Activated CD8-positive, alpha-beta memory T cell treated with anti-CD3 and anti-CD28 coated beads for 24 hours (primary cell): ENCODE measurements around the gene APBB1.

ENCODE experiments used
- DNase-seq: peaks from one replicate; pipeline ENCODE4 v3.0.0-alpha.2; 2020

Gene APBB1

DNA sequence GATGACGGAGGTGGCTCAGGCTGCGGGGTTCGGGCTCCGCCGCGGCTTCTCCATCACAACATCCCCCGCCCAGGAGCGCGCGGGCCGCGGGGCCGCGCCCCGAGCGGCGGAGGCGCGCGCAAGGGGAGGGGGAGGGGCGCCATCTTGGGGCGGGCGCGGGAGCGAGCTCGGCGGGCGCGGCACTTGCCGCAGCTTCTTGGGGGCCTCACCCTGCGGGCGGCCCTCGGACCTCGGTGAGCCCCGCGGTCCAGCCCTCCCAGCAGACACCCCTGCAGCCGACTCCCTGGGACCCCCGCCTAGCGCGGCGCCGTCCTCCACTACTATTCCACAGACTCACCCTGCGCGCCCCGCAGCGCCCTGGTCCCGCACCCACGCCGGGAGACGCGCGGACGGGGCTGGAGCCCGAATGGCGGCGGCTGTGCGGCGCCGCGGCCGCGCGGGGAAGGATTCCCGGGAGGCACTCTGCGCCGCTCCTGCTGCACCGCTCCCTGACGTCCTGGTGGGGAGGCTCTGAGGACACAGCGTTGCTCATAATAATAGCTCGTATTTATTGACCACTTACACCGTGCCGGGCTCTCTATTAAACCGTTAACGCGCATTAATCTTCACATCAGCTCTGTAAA lies at the start of gene APBB1:
Gene APBB1, minus strand, starts transcription at position 86 of the 623 bp plus-strand sequence. CDS start 7,747 bp downstream, outside the sequence.
- DNase-seq, result peak; percentile 88

DNA sequence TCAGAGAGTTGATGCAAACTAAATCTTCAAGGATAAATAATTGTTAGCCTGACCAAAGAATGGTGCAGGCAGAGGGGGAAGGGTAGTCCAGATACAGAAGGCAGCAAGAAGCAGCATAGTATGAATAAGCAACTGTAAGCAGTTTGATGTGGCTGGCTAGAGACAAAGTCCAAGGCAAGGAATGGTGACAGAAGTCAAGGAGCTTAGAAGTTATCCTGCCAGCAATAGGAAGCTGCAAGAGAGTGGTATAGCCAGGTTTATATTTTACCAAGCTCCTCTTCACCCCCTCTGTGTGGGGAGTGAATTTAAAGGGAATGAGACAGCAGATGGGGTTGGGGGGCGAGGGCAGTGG lies 40.2 kb upstream of the APBB1 start:
- DNase-seq, result no peak

DNA sequence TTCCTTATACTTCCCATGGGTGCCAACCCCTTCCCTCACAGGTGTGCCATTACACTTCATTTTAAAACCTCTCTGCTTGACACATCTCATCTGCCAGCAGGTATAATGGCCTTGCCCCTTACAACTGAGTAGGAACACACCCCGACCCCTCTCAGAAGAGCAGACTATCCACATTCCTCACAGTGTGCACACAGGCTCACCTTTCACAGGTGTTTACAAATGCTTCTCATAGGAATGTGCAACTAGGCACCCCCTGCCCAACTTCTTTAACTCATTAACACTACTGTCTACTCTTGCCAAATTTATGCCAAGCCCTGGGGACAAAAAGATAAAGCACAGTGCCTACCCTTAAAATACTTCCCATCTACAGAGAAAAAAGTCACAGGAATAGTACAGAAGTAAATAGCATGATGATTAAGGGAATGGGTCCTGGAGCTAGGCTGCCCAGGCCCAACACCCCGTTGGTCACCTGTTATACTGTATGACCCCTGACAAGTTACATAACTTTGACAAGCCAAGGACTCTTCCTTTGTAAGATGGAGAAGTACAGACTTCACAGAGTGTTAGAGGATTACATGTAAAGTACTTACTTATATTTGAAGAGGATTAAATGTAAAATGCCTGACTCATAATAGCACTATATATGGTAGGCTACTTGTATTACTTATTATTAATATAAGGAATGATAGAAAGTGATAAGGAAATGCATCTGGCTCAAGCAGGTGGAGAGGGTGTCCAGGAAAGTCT lies 39.6 kb upstream of the APBB1 start:
- DNase-seq, result no peak

DNA sequence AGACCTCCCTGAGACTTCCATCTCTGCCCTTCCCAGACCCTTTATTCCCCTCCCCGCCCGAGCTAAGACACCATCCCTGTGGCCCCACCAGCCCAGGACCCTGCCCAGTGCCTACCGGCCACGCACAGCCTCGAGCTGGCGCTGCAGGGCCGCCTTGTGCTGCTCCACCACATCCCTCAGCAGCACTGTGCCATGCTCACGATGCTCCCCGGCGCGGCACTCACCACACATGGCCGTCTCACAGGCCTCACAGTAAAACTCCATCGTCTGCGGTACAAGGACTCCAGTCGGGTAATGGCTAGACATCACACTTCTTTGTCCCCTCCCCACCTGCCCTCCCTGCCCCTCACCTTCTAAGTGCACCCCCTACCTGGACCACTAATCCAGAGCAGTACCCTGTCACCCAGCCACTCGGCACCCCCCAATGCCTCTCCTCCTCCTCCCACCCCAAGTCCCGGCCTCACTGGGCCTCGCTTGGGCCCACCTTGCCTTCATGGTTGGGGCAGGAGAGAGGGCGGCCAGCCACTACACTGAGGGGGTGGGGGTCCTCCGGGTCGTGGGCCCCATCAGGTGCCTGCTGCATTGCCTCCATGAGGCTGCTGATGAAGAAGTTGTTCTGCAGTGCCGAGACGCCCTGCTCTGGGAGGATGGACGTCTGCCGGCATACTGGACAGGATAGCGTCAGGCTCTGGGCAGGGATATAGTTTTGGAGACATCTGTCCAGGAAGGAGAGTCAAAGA lies 38.9 kb upstream of the APBB1 start:
- DNase-seq, result no peak

DNA sequence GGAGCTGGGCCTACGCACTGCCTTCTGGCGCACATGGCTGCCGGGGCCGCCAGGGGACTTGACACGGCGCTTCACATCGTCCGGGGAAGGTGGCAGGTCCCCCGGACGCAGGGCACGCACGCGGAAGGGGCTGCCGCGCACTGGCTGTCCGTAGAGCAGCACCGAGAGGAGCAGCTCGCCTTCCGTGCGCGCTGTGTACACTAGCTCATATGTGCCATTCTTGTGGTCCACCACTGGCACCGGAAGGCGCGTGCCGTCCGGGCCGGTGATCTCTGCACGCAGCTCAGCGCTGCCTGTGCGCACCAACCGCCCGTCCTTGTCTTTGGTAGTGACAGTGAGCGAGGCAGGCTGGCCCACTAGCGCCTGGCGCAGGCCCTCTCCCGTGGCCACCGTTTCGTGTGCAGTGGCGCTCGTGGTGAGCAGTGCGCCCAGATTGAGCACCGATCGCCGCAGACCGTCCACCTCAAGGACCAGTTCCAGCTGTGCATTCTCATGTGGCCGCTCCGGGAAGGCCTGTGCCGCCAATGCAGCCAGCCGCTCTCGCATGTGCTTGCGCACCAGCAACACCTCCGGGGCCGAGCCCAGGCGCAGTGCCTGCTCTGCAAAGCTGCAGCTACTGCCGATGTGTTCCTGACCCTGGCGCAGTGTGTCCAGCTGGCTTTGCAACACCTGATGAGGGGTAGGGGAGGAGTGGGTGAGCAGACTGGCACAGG lies 37.6 kb upstream of the APBB1 start:
- no peak for DNase-seq

DNA sequence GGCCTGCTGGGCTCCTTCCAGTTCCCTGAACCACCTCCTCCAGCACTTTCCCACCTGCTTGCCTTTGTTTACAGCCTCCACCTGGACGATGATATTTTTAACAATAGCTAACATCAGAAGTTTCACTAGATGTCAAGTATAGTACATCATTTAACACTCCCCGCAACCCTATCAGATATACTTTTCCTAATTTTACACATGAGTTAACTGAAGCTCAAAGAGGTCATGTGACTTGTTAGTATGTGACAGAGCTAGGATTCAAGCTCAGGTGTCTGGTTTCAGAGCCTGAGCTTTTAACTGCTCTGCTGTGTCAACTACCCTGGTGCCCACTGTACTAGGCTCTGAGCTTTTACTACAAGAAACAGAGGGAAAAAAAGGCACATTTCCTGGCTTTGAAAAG lies 36.2 kb upstream of the APBB1 start:
- no peak for DNase-seq

DNA sequence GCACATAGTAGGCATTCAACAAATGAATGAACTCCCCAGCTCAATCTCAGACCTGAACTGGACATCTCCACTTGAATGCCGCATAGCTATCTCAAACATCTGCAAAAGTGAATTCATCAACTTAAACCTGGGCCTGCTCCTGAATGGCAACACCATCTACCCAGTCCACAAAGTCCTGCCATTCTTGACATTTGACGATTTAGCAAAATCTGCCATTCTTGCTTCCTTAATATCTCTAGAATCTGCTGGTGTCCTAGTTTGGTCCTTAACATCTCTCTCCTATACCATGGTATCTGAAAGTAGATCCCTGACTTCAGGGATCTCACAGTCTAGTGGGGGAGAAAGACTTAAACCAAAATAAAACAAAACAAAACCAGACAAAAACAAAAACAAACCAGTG lies 34.3 kb upstream of the APBB1 start:
- DNase-seq, result no peak

DNA sequence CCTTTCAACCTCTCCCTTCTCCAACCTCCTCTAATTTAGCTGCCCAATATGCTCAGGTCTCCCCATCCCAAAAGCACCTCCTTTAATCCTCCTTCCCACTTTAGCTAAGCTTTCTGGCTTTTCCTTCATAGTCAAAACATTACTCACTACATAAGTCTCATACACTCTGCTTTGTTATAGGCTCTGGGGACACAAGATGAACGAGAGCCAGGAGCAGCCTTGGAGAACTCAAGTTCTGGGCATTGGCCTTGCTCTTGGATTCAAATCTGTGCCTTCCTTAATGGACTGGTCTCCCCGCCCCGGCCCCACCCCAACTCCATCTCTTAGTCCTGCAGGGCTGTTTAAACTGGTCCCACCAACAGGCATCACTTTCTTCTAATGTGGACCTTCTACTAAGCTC lies 33.3 kb upstream of the APBB1 start:
- no peak for DNase-seq

DNA sequence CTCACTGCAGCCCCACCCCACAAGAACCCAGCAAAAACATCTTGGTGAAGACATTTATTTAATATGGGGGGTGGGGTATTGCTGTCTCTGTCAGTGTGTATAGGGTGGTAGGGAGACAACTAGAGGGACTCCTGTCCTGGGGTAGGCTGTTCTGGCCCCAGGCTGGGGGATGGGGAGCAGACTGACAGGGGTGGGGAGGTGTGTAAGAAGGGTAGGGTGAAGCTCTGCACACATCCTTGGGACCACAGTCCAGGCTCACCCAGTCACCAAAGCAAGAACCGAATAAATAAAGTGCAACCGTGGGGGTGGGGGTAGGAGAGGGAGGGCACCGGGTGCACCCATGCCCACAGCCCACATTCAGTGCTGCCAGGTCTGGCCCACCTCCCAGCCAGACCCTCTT lies 29.7 kb upstream of the APBB1 start:
- DNase-seq, result no peak

DNA sequence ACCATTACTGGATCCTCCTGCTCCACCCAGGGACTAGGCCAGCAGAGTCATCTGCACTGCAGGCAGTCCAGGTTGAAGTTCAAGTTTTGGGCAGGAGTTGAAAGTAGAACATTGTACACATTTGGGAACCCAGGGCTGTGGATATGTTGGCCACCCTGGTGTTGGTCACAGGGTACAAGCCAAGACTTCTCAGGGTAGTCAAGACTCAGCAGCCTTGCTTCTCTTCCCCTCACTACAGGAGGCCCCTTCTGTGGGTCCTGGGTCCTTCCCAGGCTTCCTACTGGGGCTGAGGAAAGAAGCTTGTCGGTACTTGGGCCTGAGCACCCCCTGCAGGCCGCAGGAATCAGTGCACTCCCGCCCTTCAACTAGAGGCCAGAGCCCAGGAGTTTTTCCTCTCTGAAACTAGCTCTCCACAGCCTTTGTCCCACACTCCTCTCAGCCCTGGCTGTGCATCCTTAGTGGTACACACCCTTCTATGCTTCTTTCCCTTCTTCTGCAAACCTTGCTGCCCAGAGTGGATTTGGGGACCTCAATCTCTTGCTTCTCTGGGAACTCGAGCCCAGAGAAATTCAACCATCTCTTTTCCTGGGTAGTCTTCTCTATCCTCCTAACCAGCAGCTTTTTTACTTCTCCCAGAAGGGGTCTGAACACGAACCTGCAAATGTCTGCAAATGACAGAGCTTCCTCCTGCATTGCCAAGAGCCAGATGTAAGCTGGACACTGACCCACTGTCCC lies 24.5 kb upstream of the APBB1 start:
- DNase-seq, result peak; percentile 81

DNA sequence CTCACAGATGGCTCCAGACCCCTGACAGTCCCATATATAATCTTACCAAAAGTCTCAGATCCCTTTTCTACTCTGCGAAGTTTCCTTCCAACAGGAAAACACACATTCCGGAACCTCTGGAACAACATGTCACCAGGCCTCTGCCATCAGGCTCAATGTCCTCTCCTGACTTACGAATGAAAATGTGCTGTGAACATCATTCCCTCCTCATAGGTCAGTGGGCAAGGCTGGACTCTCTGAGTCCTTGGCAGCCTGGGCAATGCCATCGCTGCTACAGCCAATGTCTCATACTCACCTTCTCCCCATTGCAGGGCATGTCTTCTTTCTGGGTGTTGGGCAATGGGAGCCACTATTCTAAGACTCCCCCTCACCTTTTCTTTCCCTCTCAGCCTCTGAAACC lies 23.5 kb upstream of the APBB1 start:
- DNase-seq, result no peak

DNA sequence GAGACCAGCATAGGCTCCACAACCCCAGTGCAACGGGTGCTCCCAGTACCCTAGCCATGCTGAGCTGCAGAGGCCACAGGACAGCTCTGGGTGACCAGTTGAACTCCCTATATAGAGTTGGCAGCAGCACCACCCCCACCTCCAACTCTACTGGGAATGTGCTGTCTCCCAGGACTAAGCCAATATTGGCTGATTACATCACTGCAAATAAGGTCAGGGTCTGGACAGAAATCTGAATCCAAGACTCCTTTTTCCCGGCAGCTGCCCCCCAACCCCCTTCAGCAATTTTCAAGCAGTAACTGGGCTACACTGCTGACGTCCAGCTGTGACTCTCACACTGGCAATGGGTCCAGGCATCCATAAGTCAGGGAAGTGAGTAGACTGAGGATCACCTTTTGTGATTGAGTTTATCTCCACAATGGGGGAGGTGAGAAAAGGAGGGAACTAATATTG lies 22.0 kb upstream of the APBB1 start, which contains the start of gene HPX:
Gene HPX, minus strand, starts transcription at position 82 of the 453 bp plus-strand sequence. Its CDS starts 24 bp downstream, at position 58.
- no peak for DNase-seq

DNA sequence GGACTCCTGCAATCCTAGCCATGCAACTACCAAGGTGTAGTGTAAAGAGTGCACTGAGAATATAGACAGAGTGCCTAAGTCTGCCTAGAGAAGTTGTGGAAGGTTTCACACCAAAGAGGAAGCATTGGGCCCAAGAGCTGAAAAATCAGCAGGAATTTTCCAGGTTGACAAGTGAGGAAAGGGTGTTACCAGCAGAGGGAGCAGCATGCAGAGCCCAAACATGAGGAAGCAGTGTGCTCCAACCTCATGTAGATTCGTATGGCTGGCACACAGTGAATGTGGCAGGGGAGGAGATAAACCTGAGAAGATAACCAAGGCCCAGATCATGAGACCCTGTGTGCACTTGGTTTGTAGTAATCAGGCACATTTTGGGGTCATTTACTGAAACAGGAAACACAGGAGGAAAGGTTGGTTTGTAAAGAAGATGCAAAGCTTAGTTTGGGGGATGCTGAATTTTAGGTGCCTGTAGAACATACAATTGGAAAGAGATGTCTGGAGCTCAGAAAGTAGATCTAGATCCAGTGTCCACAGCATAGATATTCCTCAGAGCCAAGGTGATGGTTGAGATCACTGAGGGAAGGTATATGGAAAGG lies 20.2 kb upstream of the APBB1 start:
- DNase-seq, result peak; percentile 67

DNA sequence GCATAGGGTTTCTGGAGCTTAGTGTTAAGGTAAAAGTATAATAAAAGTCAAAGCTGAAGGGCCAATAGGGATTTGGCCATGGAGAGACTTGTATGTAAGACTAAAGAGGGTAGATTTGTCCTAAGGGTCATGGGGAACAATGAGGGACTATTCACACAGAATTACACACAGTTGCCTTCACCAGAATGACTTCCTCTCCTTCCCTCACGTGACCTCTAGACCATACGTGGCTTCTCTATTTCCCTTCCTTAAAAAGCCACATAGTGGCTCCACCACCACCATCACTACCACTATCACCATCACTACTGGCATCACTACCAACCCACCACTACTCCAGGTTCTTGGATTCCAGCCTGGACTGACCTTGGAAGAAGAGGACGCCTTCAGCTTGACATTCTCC lies 19.1 kb upstream of the APBB1 start:
- no peak for DNase-seq

DNA sequence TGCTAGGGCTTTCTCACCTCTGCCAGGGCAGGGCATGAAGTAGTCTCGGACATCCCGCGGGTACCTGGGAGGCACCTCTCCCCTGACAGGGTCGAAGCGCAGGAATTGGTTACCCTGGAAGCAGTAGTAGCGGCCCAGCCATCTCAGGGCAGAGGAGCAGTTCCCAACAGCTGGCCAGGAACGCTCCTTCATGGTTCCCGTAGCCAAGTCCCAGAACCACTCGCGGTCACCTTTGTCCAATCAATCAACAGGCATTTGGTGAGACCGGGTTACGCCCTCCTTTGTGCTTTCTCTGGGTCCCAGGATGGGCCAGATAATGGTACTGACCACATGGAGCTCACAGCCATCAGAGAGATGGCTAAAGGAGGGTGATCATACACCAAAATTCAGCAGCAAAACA lies 18.5 kb upstream of the APBB1 start:
- DNase-seq, result no peak

DNA sequence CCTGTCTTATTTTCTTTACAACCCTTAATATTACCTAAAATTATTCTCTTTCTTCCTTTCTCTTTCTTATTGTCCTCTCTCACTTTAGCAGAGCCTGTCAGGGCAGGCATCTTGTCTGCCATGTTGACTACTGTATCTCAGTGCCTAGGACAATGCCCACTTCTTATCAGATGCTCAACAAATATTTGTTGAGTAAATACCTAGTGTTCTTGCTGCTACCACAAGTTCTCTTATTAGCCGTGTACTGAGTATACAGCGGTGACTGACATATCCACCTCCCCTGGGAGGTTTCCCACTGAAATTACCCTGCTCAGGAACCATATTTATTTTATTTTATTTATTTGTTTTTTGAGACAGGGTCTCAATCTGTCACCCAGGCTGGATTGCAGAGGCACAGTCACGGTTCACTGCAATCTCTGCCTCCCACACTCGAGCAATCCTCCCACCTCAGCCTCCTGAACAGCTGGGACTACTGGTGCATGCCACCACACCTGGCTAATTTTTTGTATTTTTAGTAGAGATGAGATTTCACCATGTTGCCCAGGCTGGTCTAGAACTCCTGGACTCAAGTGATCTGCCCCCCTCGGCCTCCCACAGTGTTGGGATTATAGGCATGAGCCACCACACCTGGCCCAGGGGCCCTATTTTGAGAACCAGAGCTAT lies 15.2 kb upstream of the APBB1 start:
- no peak for DNase-seq

DNA sequence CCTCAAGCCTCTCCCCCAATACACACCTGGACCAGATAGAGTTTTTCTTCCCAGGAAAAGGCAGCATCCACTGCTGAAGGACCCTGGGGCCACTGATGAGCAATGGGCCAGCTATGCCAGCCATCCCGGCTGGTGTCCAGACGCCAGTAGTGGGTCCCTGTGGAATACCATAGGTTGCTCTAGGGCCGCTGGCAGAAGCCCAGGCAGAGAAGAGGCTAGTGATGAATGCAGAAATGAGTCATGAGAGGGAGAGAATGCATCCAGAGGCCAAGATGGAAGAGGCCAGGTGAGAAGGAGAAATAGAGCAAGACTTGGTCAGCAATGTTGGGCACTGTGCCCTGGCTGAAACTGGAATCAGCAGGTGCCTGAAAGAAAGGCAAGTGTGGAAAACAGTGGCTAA lies 13.0 kb upstream of the APBB1 start:
- no peak for DNase-seq

DNA sequence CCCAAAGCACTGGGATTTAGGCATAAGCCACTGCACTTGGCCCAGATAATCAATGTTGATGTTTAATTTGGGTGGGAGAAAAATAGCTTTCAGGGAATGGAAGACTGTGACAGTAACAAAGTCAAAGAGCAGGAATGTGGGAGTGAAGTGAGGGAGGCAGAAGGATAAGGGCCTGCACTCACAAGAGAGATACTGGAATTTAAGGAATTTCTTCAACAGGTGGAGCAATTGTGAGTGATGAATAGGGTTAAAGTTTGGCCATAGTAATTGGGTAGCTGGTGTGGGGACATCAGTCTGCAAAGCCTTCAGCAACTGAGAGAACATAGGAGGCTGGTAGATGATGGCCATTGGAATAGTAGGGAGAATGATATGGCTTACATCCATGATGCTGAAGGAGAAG lies 8.6 kb upstream of the APBB1 start:
- no peak for DNase-seq

DNA sequence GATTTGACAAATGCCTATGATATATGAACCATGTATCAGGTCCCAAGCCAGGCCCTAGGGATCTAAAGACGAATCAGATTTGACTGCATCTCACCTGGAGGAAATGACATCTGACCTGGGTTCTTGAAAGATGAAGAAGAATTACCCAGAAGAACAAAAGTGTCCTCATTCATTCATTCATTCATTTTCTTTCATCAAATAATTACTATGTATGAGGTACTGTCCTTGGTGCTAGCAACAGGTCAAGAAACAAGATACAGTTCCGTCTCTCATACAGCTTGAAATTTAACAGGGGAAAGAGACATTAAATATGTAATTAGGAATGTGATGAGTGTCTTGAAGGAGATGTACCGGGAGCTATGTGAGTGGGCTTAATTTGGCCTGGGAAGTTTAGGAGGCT lies 1.8 kb upstream of the APBB1 start:
- no peak for DNase-seq

DNA sequence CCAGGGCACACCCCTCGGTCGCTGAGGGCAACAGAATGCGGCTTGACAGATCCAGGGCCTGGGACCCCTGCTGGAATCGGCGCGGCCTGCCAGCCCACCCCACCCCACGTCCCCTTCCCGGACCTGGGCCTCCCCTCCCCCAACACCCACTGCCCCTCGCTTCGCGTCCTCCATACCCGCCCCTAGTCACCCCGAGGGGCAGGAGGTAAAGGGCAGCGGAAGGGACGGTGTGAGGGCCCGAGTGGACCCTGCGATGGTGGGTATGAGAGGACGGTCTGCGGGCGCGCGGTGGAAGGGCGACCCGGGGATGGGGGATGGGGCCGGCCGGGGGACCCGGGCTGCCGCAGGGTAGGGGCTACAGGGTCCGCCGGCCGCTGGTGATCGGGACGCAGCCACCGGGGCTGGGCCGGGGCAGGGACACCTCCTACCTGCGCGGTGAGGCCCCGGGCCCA lies 311 bp downstream of the APBB1 start:
- no peak for DNase-seq

DNA sequence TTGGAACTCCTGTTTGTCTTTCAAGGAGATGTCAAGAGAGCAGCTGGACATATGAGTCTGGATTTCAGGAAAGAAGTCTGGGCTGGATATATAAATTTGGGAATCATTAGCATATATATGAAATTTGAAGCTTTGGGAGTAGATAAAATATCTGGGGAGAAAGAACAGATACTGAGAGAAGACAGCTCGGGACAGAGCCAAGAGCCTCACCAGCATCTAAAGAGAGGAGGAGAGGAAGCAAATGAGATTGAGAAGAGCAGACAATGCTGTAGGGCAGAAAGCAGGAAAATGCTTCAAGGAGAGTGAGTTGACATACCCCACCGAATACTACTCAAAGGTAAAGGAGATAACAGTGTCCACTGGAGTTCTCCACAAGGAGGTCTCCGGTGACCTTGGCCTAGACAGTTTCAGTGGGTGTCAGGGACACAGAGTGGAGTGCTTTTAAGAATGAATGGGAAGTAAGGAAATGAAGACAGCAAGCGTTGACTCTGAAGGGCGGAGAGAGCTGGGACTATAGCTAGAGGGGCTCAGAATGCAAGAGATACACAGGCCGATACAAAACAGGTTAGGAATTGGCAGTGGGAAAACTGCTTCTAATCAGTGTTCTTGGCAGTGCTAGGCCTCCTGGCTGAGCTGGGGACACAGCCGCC lies 862 bp downstream of the APBB1 start:
- no peak for DNase-seq
